ENCODE data around the gene LMF2.

LMF2 gene

DNA sequence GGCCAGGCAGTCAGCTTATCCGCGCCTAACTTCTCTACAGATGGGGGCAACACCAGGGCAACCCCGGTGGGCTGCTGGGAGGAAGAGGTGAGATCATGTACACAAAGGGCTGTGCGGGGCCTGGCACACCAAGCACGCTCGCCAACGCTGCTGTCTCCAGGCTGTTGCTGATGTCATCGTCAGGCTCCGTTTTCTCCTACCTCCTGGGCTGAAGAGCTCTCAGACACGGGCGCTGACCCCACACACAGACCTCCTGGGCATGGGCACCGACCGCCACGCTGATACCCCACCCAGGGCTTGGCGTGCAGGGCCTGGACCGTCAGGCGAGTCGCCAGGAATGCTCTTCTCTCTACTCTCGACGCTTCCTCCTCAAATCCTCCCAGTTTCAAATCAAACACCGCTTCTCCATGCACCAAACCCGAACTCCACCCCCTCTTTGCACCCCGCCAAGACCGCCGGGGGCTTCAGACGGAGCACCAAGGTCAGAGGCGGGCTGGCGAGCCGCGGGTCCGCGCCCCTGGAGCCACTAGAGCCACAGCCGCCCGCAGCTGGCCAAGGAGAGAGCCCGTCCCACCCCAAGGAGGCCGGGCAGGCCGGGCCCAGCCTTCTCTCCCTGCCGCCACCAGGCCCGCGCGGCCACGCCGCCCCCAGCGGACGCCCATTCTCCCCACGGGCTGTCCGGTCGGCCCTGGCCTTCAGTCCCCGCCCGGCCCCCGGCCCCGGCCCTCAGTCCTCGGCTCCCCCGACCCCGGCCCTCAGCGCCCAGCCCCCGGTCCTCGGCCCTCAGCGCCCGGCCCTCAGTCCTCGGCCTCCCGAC is 33.4 kb downstream of the LMF2 start:
- Histone ChIP-seq H3K27ac (peak overlapping the region; percentile 43 to 97 (median 88)), H3K4me3 (peak overlapping the region; percentile 49 to 94 (median 93))

GRCh38 chr22:50473088-50473487 is 34.4 kb downstream of the LMF2 start:
- Histone ChIP-seq H3K27ac (peak overlapping the region in 6 of 21 experiments; percentile 85 to 97 (median 94)), H3K4me3 (peak overlapping the region in 4 of 7 experiments; percentile 74 to 94 (median 93))

GRCh38 chr22:50471962-50472361 is 35.5 kb downstream of the LMF2 start:
- Histone ChIP-seq H3K4me3 (no peak overlapping the region), H3K27ac (peak overlapping the region in 12 of 21 experiments; percentile 31 to 97 (median 80))

DNA sequence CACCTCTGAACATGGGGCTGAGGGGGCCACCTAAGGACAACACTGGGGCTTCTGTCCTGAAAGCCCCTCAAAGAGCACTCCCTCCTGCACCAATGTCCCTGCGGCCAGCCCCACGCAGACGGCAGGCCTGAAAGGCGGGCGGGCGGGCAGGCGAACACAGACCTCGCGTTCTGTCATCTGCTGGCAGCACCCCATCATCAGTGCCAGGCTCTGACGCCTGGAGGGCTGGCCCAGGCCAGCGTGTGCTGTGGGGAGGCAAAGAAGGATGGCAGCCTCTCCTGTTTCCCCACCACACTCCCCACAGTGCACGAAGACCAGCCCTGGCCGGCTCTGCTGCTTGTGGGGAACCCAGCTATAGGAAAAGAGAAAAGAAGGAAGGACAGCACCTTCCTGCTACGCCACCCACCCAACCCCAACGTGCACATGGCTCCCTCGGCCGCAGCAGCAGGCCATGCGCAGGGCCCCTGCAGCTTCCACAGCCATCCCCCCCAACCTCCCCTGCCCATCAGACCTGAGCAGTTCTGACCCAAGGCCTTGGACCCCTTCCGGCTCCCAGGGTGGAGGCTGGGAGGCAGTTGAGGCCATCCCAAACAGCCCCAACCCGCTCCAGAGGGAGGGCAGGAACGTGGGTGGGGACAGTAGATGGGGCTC is 36.2 kb downstream of the LMF2 start:
- H3K4me3 ChIP-seq = no peak overlapping the region

GRCh38 chr22:50470491-50470890 is 37.0 kb downstream of the LMF2 start:
- Histone ChIP-seq H3K4me3 (no peak overlapping the region), H3K27ac (peak overlapping the region in 20 of 21 experiments; percentile 50 to 97 (median 74))

More for the DNA sequence above, 36.2 kb downstream of the LMF2 start:
- peak overlapping the region in 18 of 21 experiments; percentile 52 to 97 (median 76) for H3K27ac ChIP-seq

DNA sequence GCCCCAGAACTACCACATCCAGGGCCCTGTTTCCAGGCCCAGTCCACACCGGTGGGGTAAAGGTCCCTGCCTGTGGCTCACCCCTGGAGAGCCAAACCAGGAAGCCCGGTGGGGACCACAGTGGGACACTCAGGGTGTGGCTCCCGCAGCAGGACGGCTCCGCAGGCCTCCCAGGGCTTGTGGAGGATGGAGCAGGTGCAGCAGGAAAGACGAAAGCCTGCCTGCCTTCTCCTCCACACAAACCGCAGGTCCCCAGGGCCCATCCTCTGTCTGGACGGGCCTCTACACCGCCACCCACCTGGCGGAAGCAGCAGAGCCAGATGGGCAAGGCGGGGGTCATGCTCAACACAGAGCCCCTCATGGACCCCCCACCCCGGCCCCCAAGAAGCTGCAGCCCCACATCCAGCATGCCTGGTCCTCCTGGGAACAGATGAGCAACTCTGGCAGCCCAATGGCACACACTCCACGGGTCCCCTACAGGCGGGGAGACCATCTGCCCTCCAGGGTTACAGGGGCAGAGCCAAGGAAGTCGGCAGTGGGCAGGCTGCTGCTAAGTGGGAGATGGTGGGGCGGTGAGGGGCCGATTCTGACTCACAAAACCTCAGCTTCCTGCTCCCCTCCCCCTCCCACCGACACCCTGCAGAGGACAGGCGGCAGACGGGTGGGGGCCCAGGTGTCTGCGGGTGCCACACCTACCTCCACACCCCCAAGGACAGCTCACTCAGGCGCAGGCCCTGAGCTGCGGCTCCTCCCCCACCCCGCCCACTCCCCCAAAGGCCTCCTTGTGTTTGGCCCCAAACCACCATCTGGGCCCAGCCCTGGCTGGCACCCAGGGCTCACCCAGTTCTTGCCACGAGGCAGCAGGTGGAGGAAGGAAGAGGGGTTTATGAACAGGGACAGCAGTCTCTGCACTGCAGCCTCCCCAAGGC is 37.9 kb downstream of the LMF2 start:
- Histone ChIP-seq H3K27ac (peak overlapping the region in 20 of 21 experiments; percentile 50 to 97 (median 76)), H3K4me3 (peak overlapping the region in 1 of 7 experiments; percentile 4)

GRCh38 chr22:50468626-50469025 is 38.9 kb downstream of the LMF2 start:
- Histone ChIP-seq H3K4me3 (no peak overlapping the region), H3K27ac (peak overlapping the region in 16 of 21 experiments; percentile 1 to 97 (median 76))

DNA sequence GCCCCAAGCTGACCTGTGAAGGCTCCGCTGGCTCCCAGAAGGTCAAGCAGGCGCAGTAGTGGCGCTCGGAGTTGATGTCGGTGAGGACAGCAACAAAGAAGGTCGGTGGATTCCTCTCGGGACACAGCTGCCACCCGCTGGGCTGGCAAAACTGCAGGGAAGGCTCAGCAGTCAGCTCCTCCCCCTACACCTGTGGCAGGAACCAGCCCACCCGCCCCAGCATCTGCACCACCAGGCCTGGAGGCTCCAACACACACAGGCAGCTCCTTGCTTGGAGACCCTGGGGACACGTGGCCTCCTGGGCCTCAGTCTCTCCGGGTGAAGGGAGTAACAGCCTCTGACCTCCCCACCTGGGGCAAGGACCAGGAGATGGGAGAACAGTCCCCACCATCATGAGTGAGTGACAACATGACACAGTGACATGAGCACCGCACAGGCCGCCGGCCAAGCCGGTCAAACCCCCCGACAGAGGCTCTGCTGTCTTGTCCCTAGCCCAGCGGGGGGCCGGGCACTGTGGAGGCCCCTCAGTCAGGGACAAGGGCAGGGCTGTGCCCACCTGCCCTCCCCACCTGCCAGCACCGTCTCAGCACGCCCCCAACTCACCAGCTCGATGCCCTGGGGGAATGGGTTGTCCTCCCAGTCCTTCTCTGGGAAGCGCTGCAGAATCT is 39.6 kb downstream of the LMF2 start:
- peak overlapping the region in 8 of 21 experiments; percentile 72 to 97 (median 80) for H3K27ac ChIP-seq
- no peak overlapping the region for H3K4me3 ChIP-seq

DNA sequence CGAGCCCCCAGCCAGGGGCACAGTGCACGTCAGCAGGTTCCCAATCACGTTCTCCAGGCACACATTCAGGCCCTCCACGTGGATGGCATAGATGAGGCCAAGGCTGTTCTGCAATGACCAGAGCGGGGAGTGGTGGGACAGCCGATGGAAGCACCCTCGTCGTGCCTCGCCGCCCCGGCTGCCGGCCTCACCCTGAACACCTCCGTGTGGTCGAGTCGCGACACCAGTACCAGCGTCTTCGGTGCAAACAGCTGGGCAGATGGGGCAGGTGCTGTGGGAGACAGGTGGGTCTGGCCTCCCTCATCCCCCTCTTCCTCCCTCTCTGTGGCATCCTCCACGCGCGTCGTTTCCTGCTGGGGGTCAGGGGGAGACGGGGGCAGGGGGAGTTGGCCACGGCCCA is 40.2 kb downstream of the LMF2 start:
- H3K4me3 ChIP-seq = no peak overlapping the region
- no peak overlapping the region for H3K27ac ChIP-seq

- Histone ChIP-seq H3K27ac (no peak overlapping the region), H3K4me3 (no peak overlapping the region)
Measured at GRCh38 chr22:50465066-50465930, 42.2 kb downstream of the LMF2 start.

DNA sequence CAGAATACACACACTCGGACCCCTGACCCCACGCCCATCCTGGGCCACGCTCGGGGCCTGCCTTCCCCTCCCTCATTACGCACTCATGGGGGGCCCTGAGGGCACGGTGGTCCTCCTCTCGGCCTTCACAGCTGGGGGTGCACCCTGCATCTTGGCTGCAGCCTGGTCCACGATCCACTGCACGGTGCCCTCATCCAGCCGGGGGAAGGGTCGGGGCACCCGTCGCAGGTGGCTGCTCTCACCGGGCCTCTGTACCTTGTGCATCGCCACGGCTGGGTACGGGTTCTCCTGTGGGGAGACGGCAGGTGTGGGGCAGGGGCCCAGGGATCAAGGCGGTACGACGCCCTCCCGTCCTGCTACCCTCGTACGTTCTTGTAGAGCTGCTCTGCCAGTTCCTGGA is 43.1 kb downstream of the LMF2 start:
- no peak overlapping the region for H3K4me3 ChIP-seq

DNA sequence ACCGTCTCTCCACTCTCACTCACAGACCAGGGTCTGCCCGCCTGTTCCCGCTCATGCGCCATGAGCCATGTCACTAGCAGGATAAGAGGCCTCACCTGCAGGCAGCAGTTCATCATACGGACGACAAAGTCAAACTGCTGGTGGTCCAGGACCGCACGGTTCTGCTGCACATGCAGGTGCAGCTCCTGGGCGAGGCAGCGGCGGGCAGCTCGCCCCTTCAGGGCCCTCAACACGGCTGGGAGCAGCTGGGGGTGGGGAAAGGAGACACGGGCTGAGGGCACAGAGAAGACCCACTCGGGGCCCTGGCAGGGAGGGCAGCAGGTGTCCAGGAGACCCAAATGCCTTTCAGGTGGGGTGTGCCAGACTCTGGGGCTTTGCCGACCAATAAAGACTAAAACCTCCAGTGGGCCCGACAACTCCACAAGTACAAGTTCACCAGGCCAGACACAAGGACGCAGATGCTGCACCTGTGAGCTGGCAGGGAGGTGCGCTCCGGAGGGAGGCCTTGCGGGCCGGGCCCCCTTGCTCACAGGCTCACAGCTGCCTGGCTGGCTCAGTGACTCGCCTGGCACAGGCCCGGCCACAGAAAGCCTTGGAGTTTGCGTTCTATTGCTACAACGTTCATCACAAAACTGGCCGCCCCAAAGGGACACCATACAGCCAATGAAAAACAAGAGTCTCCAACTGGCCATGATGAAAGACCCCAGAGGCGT is 44.2 kb downstream of the LMF2 start:
- no peak overlapping the region for H3K4me3 ChIP-seq

More for the DNA sequence above, 43.1 kb downstream of the LMF2 start:
- no peak overlapping the region for H3K27ac ChIP-seq

DNA sequence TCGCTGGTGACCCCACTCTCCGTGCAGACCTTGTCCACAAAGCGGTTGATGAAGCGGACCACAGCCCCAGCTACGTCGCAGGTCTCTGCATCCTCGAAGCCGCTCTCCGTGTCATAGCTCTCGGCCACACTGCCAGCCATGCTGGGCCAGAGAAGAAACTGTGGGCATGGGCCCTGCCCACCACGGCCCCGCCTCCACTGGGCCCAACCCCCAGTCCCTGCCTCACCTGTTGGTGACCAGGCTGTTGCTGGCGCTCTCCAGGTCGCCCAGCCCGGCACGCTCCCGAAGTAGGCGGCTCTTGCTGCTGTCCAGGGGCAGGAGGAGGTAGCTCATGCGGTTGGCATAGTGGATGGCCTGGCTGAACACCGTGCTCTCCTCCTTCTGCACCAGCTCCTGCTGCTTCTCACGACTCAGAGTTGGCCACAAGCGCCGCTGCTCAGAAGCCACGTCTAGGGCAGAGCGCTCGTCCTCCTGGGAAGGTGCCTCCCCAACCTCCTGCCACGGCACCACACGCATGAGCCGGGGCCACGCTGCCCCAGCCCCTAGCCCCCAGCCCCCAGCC is 45.4 kb downstream of the LMF2 start:
- no peak overlapping the region for H3K27ac ChIP-seq

More for the DNA sequence above, 44.2 kb downstream of the LMF2 start:
- no peak overlapping the region for H3K27ac ChIP-seq

GRCh38 chr22:50461536-50461935 is 46.0 kb downstream of the LMF2 start:
- H3K27ac ChIP-seq = peak overlapping the region in 2 of 21 experiments; percentile 50 to 60
- no peak overlapping the region for H3K4me3 ChIP-seq

More for the DNA sequence above, 45.4 kb downstream of the LMF2 start:
- no peak overlapping the region for H3K4me3 ChIP-seq

DNA sequence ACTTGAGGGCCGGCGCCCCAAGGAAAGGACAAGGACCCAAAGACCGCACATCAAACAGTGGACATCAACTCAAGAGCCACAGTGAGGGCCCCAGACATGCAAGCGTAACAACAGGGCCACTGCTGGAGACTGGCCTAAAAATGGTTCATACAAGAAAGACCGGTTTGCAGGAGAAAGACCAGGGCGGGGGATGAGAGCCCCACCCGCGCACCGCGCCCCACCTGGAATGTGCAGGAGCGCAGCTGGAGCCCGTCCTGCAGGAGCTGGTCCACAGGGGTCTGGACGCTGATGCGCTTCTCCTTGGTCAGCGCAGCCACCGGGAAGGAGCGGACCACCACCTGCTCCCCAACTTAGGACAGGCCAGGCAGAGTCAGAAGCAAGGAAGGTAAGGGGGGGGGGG is 46.6 kb downstream of the LMF2 start:
- peak overlapping the region in 12 of 21 experiments; percentile 14 to 70 (median 52) for H3K27ac ChIP-seq
- H3K4me3 ChIP-seq = no peak overlapping the region

GRCh38 chr22:50459496-50460140 is 47.9 kb downstream of the LMF2 start:
- H3K27ac ChIP-seq = peak overlapping the region in 1 of 21 experiments; percentile 54
- H3K4me3 ChIP-seq = no peak overlapping the region

DNA sequence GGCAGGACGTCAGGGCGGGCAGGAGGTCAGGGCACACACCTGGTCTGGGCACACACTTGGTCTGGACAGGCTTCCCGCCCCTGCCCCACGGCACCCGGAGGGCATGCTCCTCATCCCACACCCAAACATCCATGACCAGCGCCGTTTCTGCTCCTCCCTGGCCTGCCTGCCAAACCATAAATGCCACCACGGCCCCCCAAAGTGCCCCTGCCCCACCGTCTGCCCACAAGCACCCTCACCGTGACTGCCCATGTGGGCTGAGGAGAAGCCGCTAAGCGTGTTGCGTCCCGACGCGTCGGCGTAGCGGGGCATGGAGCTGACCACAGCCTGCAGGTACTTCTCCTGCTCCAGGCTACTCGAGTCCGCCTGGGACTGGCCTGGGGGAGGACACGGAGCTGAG is 48.5 kb downstream of the LMF2 start:
- H3K4me3 ChIP-seq = no peak overlapping the region
- H3K27ac ChIP-seq = no peak overlapping the region
